Stimulated activated CD4-positive, alpha-beta T cell treated with anti-CD3 and anti-CD28 coated beads, Interleukin-1b, Interleukin-23, amount 100 ng/mL, for 4 hours (primary cell): Measurements from ENCODE around the gene PTPN11.

ENCODE experiments used
- DNase-seq, 2 donors: peaks; one replicate each; pipeline ENCODE4 v3.0.0-alpha.2; 2020; ENCODE audit warnings: low read depth in 2 of 2

PTPN11 gene

GRCh38 chr12:112543751-112544150 lies 125.0 kb downstream of the PTPN11 start:
- no peak for DNase-seq

GRCh38 chr12:112546339-112546738 lies 127.6 kb downstream of the PTPN11 start:
- DNase-seq, result no peak

- no peak for DNase-seq
These were observed 128.2 kb downstream of the PTPN11 start for GRCh38 chr12:112546996-112547395.

GRCh38 chr12:112549031-112549430 lies 130.3 kb downstream of the PTPN11 start:
- no peak for DNase-seq

- DNase-seq, result no peak
These were observed 132.9 kb downstream of the PTPN11 start for GRCh38 chr12:112551681-112552080.

GRCh38 chr12:112555621-112556233 lies 137.0 kb downstream of the PTPN11 start:
- DNase-seq, result no peak

GRCh38 chr12:112557951-112558630 lies 139.3 kb downstream of the PTPN11 start:
- DNase-seq, result no peak
